MG63 (cell line): Measurements from ENCODE around the gene UPK1A. TPM values are rescaled to one million over a fixed set of nuclear protein-coding genes. Genes with fewer than 3 reads are reported as not detected.
A peak's percentile ranks its signal among the peaks of the same experiment; 100 is the strongest.

Experiments used
- DNase-seq: peaks from one replicate; pipeline ENCODE4 v3.0.0-alpha.2; 2020
- H3K27me3 ChIP-seq: fragments of 250-450 bp; sonication (Bioruptor Pico); 2 replicates; pipeline ENCODE4 v1.5.1; 2020; ENCODE audit warnings: mild to moderate bottlenecking, moderate library complexity
- H3K36me3 ChIP-seq: fragments of 250-450 bp; sonication (Bioruptor Pico); 2 replicates; pipeline ENCODE4 v1.5.1; 2020; ENCODE audit warnings: mild to moderate bottlenecking, moderate library complexity
- H3K4me3 ChIP-seq: fragments of 250-450 bp; sonication (Bioruptor Pico); 2 replicates; pipeline ENCODE4 v1.5.1; 2020; ENCODE audit warnings: mild to moderate bottlenecking, moderate library complexity
- H3K9me3 ChIP-seq: fragments of 250-450 bp; sonication (Bioruptor Pico); 2 replicates; pipeline ENCODE4 v1.5.1; 2020; ENCODE audit warnings: mild to moderate bottlenecking, moderate library complexity
- total RNA-seq: library from RNA; depleted of rRNA; stranded (reverse); fragments of >200 nt; shearing (Covaris generic); gene quantifications from 2 replicates; pipeline ENCODE4 v1.2.3, GENCODE V29; 2014; ENCODE audit warnings: low replicate concordance

The UPK1A gene
- total RNA-seq, 1 experiment from 2014 or later, result not detected

DNA sequence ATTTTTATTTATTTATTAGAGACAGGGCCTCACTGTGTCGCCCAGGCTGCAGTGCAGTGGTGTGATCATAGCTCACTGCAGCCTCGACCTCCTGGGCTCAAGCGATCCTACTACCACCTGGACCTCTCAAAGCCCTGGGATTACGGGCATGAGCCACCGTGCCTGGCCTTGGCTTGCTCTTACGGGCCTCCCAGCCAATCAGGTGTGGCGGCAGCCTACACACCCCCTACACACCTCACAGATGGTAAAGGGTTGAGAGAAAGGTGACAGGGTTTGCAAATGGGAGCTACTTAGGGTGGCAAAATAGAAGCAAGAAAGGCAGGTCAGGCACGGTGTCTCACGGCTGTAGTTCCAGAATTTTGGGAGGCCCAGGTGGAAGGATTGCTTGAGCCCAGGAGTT is 37.0 kb downstream of the UPK1A start:
- no peak for DNase-seq
- Histone ChIP-seq H3K4me3 (no peak overlapping the region; the same call in 1 of the 2 replicates), H3K27me3 (no peaks in the 10 kb centered on the region), H3K36me3 (no peaks in the 10 kb centered on the region), H3K9me3 (no peaks in the 10 kb centered on the region)

DNA sequence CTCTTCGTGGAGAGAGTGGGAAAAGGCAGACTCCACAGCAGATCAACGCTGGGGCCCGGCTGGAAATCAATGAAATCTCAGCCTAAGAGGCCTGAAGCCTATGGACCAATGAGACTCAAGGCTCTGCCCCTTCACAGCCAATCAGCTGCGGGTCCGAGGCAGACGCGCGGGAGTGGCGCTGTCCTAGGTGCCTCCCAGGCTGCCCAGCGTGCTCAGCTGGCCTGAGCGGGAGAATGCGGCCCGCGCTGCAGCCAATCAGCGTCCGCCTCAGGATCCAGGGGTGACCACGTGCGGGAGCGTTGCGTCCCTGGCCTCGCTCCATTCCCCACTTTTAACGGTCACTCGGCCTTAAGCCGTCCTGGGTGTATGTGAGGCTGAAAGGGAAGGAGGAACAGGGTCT is 37.9 kb downstream of the UPK1A start, which contains the start of gene ZBTB32:
TSS of gene ZBTB32 (plus strand) at position 341 of the 400 bp plus-strand sequence. CDS start 10,069 bp downstream, outside the sequence.
- no peaks in the 10 kb centered on the region for H3K36me3 ChIP-seq
- no peaks in the 10 kb centered on the region for H3K9me3 ChIP-seq
- H3K4me3 ChIP-seq, result no peak within 1 kb of the TSS
- DNase-seq, result peak; percentile 22
- H3K27me3 ChIP-seq, result no peaks in the 10 kb centered on the region

DNA sequence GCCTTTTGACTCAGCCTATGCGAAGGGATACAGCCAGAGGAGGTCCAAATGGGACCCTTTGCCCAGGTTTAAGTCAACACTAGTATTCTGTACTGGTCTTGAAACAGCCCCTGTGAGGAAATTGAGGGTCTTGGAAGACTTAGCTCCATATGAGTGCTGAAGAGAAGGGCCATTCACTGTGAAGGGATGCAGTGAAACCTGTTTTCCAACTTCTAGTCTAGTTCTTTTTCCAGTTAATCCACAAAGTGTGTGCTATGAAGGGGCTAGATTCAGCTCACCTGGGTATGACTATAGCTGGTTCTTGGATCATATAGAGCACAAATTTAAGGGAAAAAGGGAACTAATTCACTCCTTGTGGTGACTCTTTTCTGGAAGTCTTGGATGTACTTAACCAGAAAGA is 42.1 kb downstream of the UPK1A start:
- Histone ChIP-seq H3K9me3 (no peaks in the 10 kb centered on the region), H3K27me3 (no peaks in the 10 kb centered on the region), H3K4me3 (no peak overlapping the region), H3K36me3 (no peaks in the 10 kb centered on the region)
- DNase-seq, result no peak

DNA sequence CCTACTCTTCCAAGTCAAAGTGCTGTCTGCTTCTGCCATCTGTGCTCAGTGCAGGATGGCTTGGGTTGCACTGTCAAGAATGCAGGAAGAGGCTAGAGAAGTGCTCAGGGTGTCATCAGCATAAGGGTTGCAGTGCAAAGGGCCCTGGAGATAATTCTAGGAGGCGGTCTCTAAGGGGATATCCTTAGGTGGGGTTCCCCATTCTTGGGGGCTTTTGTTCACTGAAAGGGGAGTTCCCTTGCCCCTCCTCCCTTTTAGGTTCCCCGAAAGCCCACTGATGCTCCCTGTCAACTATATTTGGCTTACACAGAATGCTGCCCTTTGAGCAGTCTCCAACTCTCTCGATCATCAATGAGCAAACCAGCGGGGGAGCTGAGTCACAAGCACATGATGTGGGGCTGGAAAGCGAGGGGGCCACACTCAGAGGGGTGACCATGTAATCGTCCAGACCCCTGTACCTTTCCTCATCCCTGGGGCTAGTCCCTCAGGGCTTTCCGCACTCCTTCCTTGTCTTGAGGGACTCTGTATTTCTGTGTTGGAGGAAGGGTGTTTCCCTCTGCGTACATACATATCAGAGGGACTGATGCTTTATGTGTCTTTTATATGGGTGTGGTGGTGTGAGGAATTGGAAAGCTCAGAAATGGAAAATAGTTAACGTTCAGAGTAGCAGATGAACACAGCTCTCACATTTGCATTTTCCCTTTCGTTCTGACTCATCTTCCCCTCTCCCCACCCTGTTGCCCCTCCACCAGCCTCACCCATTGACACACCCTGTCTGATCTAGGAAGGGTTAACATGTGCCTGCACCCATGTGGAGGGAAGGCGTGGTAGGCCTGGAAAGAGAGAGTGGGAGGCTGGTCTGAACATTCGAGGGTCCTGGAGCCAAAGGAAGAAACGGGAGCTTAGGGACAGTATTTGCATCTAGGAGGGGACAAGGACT is 44.7 kb downstream of the UPK1A start:
- no peaks in the 10 kb centered on the region for H3K9me3 ChIP-seq
- no peaks in the 10 kb centered on the region for H3K36me3 ChIP-seq
- H3K4me3 ChIP-seq, result no peak overlapping the region
- H3K27me3 ChIP-seq, result no peaks in the 10 kb centered on the region
- peak; percentile 26 for DNase-seq

DNA sequence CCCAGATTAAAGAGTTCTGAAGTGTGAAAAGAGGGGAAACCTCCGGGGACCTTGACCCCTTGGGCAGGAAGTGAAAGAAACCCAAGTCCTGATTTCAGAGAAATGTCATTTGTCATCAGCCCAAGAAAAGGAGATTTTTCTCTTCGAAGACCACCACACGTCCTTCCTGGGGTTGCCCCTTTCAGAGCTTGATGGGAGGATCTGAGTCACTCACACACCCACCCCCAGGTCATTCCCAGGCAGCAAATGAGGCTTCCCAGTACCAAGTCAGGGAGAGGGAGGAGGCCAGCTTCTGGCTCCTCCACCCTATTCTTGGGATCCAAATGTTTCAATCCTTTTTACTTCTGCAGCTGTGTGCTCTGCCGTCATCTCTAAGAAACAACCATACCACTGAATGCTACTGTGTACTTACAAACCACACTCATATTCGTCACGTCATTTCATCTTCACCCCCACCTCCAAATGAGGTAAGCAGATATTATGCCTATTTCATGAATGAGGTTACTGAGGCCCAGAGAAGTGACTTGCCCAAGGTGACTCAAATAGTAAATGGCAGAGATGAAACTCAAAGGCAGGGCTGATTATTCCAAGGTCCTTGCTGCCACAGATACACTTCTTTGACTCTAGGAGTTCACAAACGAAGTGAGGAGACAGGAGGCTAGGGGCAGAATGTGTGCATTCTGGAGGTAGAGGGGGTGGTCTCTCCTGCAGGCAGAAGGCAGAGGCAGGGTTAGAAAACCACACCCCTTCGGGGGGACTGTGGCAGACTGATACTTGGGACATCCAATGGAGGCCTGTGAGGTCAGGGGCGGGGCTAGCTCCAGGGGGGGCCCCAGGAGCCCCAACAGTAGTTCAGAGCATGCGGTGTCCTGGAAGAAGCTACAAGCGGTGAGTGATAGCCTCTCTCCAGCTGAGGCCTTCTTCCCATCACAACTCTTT is 46.5 kb downstream of the UPK1A start:
- H3K27me3 ChIP-seq, result no peaks in the 10 kb centered on the region
- no peaks in the 10 kb centered on the region for H3K9me3 ChIP-seq
- H3K36me3 ChIP-seq, result no peaks in the 10 kb centered on the region
- H3K4me3 ChIP-seq, result no peak overlapping the region
- DNase-seq, result no peak

DNA sequence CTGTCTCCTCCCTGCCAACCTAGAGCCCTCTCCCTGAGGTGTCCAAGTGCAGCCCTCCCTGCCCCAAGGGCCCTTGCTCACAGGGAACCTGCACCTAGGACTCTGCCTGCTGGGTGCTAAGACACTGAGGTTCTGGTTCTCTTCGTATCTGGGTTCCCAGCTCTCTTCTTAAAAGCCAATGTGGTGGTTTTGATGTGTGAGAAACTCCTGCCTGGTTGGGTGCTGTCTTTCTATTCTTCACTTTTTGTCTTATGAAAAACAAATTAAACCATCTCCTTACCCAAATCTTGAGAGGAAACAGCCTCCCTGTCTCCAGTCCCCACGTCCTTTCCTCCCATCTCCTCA is 47.2 kb downstream of the UPK1A start:
- Histone ChIP-seq H3K36me3 (peaks cover 2% of the 10 kb centered on the region), H3K4me3 (no peak overlapping the region), H3K27me3 (no peaks in the 10 kb centered on the region), H3K9me3 (no peaks in the 10 kb centered on the region)
- no peak for DNase-seq

DNA sequence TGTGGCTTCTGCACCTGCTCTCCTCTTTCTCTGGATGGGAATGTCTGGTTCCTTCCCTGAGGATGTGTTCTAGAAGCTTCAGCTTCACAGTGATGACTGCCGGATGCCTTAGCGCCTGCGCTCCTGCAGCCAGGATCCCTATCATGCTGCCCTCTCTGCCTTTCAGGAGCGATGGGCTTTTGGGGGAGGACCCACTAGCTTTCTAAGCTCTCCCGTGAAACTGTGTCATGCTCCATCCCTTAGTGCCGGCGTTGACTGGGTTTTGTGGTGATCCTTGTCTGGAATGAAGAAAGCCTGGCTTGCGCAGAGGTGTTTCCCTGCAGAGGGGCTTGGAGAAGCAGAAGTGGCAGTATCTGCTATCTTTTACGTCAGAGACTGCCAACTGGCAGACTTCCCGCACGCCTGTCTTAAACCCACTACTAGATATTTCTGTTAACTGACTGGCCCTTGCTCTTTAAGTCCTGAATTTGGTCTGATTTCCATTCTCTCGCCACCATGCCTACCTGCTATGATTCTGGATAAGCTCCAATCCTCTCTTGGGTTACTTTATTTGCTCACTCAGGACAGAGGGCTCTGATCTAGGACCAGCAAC is 47.7 kb downstream of the UPK1A start:
- Histone ChIP-seq H3K4me3 (no peak overlapping the region), H3K36me3 (peaks cover 7% of the 10 kb centered on the region), H3K27me3 (no peaks in the 10 kb centered on the region), H3K9me3 (no peaks in the 10 kb centered on the region)
- no peak for DNase-seq

DNA sequence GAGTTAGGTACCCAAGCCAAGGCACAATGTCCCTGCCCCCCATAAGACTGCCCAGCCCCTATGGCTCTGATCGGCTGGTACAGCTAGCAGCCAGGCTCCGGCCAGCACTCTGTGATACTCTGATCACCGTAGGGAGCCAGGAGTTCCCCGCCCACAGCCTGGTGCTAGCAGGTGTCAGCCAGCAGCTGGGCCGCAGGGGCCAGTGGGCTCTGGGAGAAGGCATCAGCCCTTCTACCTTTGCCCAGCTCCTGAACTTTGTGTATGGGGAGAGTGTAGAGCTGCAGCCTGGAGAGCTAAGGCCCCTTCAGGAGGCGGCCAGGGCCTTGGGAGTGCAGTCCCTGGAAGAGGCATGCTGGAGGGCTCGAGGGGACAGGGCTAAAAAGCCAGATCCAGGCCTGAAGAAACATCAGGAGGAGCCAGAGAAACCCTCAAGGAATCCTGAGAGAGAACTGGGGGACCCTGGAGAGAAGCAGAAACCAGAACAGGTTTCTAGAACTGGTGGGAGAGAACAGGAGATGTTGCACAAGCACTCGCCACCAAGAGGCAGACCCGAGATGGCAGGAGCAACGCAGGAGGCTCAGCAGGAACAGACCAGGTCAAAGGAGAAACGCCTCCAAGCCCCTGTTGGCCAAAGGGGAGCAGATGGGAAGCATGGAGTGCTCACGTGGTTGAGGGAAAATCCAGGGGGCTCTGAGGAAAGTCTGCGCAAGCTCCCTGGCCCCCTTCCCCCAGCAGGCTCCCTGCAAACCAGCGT is 48.5 kb downstream of the UPK1A start:
- Histone ChIP-seq H3K4me3 (no peak overlapping the region), H3K9me3 (no peaks in the 10 kb centered on the region), H3K27me3 (no peaks in the 10 kb centered on the region), H3K36me3 (peaks cover 14% of the 10 kb centered on the region)
- no peak for DNase-seq

DNA sequence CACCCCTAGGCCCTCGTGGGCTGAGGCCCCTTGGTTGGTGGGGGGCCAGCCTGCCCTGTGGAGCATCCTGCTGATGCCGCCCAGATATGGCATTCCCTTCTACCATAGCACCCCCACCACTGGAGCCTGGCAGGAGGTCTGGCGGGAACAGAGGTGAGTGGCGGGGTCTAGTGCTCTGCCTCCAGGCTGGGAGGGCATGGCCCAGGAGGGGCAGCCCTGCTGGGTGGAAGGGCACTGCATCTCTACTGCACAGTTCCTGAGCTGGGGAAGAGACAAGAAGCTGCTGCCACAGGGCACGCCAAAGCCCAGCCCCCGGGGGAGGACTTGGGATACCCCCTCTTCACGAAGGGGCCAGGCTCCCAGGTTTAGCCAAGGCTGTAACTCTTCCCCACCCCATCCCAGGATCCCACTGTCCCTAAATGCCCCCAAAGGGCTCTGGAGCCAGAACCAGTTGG is 49.1 kb downstream of the UPK1A start:
- Histone ChIP-seq H3K4me3 (peak overlapping the region; percentile 89; the same call in 1 of the 2 replicates), H3K36me3 (peaks cover 19% of the 10 kb centered on the region), H3K27me3 (no peaks in the 10 kb centered on the region), H3K9me3 (no peaks in the 10 kb centered on the region)
- DNase-seq, result no peak

DNA sequence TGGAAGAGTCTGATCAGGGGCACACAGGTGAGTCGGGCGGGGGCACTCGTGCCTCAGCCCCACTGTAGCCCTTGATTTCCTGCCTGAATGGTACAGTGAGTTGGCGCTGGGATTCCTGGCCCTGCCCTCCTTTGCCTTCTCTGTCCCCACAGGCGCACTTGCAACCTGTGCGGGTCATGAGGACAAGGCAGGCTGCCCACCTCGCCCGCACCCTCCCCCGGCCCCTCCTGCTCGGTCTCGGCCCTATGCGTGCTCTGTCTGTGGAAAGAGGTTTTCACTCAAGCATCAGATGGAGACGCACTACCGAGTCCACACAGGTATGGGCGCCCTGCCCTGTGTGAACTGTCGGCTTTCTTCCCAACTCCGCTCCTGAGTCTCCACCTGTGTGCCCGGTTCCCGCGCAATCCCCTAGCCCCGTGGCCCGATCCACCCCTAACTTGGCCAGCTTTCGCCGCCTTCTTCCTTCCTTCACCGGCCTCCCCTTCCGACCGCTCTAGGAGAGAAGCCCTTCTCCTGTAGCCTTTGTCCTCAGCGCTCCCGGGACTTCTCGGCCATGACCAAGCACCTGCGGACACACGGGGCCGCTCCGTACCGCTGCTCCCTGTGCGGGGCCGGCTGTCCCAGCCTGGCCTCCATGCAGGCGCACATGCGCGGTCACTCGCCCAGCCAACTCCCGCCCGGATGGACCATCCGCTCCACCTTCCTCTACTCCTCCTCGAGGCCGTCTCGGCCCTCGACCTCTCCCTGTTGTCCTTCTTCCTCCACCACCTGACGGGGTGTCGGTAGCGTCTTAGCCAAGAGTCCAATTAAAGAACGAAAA is 49.9 kb downstream of the UPK1A start:
- H3K4me3 ChIP-seq, result peak overlapping the region; percentile 89
- peaks cover 22% of the 10 kb centered on the region for H3K36me3 ChIP-seq
- no peaks in the 10 kb centered on the region for H3K9me3 ChIP-seq
- peak; percentile 55 for DNase-seq
- no peaks in the 10 kb centered on the region for H3K27me3 ChIP-seq

DNA sequence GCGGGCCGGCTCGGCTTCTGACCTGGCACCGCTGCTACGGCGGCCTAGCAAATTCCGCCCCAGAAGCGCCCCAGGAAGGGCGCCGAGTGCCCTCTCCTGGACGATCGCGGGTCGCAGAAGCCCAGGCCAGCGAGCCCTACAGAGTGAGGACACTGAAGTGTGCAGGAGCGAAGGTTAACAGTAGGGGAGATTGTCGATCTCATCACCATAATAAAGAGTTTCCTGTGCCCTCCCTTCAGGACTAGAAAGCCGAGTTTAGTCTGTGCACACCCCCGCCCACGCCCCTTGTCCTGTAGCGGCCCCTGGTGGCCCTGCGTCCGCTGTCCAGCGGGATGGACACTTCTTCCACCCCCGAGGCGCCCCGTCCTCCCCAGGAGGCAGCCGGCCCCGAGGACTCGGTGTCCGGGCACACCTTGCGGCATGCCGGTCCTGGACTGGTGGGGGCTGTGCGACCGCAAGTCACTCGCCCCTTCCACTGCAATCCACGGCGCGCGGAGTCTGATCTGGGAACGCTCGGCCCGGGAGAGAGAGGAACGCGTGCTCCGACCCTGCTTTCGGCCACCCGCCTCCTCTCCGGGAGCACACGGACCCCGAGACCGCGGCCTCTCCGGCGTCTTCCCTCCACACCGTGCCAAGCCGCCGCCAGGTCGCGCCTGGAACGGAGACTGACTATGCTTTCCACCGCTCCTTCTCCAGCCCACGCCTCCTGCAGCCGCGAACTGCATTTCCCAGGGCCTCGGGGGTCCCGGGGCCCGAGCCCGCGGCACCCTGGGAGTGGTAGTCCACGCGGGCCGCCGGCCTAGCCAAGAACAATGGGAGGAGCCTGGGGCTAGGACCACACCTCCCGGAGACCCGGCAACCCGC is 50.7 kb downstream of the UPK1A start:
- H3K36me3 ChIP-seq, result peaks cover 31% of the 10 kb centered on the region
- DNase-seq, result peak; percentile 92

DNA sequence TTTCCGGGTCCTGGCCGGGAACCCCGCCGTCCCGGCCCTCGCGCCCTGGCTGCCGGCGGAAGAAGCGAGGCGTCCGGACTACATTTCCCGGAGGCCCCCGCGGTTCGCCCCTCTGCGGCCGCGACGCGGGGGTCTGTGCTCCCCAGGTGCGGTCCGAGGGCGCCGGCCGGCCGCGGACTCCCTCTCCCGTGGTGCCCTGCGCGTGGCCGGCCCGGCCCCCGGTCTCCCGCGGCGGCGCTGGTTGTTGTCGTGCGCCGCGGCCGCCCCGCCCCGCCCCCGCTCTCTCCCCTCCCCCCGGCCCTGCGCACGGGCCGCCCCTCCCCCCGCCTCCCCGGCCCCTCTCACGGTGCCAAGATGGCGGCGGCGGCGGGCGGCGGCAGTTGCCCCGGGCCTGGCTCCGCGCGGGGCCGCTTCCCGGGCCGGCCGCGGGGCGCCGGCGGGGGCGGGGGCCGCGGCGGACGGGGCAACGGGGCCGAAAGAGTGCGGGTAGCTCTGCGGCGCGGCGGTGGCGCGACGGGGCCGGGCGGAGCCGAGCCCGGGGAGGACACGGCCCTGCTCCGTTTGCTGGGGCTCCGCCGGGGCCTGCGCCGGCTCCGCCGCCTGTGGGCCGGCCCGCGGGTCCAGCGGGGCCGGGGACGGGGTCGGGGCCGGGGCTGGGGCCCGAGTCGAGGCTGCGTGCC is 51.5 kb downstream of the UPK1A start, which contains the start of gene KMT2B:
TSS of gene KMT2B (plus strand) at position 339 of the 680 bp plus-strand sequence. CDS start at position 355, 16 bp downstream.
- Histone ChIP-seq H3K27me3 (no peaks in the 10 kb centered on the region), H3K4me3 (peak within 1 kb of the TSS; percentile 89), H3K36me3 (peaks cover 39% of the 10 kb centered on the region), H3K9me3 (no peaks in the 10 kb centered on the region)
- peak; percentile 98 for DNase-seq

More for the DNA sequence above, 50.7 kb downstream of the UPK1A start:
- no peaks in the 10 kb centered on the region for H3K9me3 ChIP-seq
- peak overlapping the region; percentile 89 for H3K4me3 ChIP-seq
- H3K27me3 ChIP-seq, result no peaks in the 10 kb centered on the region

DNA sequence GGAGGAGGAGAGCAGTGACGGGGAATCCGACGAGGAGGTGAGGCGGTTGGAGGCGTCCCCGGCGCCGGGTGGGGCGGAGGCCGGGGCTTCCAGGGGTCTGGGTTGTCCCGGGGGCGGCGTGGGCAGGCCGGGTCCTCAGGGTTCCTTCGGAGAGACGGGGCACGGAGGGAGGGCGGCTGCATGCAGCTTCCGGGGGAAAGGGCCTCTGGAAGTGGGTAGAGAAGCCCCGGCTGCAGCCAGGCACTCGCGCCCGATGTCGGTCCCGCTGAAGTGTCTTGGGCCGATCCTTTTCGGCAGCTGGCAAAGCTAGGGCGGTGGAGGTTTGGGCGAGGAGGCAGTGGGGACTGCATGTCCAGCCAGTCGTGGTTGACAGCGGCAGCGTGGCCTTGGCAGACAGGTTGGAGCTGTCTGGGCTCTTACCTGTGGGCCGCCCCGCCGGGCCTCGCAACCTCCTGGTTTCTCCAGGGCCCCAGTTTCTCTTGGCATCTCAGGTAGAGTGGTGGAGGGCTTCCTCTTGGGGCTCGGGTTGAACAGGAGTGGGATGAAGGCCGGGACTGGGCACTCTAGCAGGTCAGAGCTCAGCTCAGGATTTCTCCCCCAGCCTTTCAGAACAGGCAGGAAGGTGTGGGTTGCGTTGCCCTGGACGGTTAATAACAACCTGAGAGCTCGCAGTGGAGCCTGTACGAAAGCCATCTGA is 52.2 kb downstream of the UPK1A start:
- H3K36me3 ChIP-seq, result peaks cover 45% of the 10 kb centered on the region
- peak; percentile 45 for DNase-seq
- H3K27me3 ChIP-seq, result no peaks in the 10 kb centered on the region
- H3K9me3 ChIP-seq, result no peaks in the 10 kb centered on the region
- H3K4me3 ChIP-seq, result peak overlapping the region; percentile 86
